GM13977 (cell line): Measurements from ENCODE around the gene METTL17.

Source experiments
- DNase-seq: peaks from one replicate; pipeline ENCODE4 v3.0.0; 2012; ENCODE audit warnings: low spot score
- in situ Hi-C: fragments of 300-500 bp; cut with MboI; formaldehyde crosslinking; loops from one replicate; pipeline ENCODE4 v1.12.0; 2022; ENCODE audit warnings: low sequenced_read_pairs, low pct_unique_long_range_greater_than_20kb, mixed read lengths, inconsistent platforms; ENCODE audit not compliant: unreplicated experiment
- TF ChIP-seq, protein P1 (sequence below): IDR thresholded peaks from 2 replicates; pipeline ENCODE4 v1.5.1; 2012; ENCODE audit warnings: mild to moderate bottlenecking, control low read depth; ENCODE audit not compliant: insufficient read depth; ENCODE audit errors: extremely low read depth, missing control alignments

Gene METTL17

DNA sequence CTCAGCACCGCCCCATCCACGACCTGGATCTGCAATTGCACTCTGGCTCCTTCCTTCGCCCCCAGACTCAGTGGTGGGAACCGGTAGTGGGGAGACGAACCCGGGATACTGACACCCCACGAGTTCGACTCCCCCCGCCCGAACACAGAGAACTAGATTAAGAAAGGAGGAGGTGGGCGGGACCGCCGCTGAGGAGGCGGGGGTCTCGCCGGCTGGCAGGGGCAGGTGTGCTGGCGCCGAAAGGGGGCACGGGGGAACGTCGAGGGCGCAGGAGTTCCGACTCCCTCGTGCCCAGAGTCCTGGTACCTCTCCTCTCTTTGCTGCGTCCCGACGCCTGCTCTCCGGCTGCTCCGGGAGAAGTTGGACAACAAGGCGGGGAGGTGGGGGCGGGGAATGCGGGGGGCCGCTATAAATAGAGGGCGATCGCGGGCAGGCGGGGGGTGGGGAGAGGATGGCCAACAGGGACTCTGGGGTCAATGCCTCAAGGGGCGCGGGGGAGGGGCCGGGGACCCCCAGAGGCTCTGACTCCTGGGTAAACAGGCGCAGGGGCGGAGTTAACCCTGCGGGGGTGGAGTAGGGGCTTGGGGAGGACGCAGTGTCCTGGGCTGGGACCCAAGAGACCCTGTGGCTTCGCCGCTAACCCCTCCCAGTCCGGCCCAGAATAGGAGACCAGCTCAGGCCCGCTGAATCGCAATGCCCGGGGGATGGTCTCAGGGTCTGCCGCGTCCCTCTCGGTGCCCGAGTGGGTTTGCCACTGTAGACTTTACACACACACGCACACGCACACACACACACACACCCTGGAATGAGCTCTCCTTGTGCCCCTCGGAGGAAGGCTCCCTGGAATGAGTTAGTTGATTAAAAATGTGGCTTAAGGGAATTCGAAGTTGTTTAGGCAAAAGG lies 35.8 kb downstream of the METTL17 start:
- in situ Hi-C loops = no loop called here
- TF ChIP-seq, protein P1, sequence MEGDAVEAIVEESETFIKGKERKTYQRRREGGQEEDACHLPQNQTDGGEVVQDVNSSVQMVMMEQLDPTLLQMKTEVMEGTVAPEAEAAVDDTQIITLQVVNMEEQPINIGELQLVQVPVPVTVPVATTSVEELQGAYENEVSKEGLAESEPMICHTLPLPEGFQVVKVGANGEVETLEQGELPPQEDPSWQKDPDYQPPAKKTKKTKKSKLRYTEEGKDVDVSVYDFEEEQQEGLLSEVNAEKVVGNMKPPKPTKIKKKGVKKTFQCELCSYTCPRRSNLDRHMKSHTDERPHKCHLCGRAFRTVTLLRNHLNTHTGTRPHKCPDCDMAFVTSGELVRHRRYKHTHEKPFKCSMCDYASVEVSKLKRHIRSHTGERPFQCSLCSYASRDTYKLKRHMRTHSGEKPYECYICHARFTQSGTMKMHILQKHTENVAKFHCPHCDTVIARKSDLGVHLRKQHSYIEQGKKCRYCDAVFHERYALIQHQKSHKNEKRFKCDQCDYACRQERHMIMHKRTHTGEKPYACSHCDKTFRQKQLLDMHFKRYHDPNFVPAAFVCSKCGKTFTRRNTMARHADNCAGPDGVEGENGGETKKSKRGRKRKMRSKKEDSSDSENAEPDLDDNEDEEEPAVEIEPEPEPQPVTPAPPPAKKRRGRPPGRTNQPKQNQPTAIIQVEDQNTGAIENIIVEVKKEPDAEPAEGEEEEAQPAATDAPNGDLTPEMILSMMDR = no peak
- no peak for DNase-seq

DNA sequence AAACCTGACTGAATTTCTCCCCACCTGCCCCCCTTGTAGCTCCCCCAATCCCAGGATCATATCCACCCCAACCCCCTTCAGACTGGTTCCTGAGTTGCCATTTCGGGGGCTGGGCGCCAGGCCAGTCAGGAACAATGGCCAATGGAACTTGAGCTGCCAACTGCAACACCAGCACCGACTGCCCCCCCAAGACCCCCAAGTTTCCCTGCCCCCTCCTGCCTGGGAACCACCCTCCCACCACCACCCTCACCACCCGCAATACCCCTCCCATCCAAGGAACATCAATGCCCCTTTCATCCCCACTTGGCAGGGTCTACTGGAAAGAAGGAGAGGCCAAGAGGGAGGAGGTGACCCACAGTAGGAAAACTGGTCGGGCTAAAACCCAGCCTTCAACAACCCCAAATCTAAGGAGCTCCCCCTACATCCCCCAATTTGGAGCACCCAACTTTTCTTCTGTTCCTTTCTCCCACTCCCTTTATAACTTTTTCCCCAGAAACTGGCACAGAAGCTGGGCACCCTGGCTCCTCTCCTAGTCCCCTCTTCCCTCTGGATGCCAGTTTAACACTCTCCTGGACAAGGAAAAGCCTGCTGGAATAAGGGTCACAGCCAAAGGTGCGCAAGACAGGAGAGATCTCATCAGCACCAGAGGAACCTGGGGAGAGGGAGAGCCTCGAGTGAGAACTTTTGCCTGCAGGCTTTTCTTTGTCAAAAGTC lies 36.7 kb downstream of the METTL17 start:
- DNase-seq = no peak
- in situ Hi-C loops = no loop called here
- TF ChIP-seq, protein P1 = no peak

DNA sequence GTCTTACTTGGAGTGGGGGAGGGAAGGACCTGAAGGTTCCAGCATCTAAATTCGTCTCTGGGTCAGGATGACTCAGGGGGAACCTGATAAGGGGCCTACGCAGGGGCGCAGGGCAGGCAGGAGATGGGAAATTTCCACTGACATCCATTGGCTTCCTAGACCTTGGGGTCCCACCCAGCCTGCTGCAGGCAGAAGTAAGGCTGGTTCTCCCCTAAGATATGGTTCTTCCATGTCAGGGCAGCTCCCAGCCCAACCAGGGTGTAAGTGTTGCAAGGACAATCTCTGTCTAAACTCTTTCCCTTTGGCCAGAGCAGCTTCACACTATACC lies 37.2 kb downstream of the METTL17 start:
- TF ChIP-seq, protein P1 = no peak
- DNase-seq = no peak
- in situ Hi-C loops = no loop called here

- in situ Hi-C loops = no loop called here
- DNase-seq = no peak
- TF ChIP-seq, protein P1 = no peak
These were observed 40.1 kb downstream of the METTL17 start, which contains the start of gene TPPP2 for GRCh38 chr14:21029917-21030316. TSS of gene TPPP2 (plus strand) at chr14:21030217. CDS start at chr14:21030582, 365 bp downstream.

DNA sequence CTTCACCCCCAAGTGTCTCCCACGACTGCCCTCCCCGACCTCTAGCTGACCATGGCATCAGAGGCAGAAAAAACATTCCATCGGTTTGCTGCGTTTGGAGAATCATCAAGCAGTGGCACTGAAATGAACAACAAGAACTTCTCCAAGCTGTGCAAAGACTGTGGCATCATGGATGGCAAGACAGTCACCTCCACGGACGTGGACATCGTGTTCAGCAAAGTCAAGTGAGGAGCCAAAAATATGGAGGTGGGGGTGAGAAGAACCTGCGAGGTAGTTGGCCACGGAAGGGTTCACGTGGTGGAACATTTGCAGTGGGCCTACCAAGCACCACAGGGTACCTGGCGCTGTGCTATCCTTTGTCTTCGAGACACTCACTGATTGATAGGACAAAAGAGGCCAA lies 40.8 kb downstream of the METTL17 start:
- TF ChIP-seq, protein P1 = no peak
- in situ Hi-C loops = no loop called here

GRCh38 chr14:21032326-21033132 lies 42.7 kb downstream of the METTL17 start:
- in situ Hi-C loops = no loop called here
- DNase-seq = no peak
- TF ChIP-seq, protein P1 = no peak

More for the DNA sequence above, 40.8 kb downstream of the METTL17 start:
- no peak for DNase-seq
